Measurements from ENCODE around the gene KIF26B.

KIF26B gene

GRCh38 chr1:245621589-245621988 lies 466.8 kb downstream of the KIF26B start:
- no peaks in the 10 kb centered on the region for H3K36me3 Mint-ChIP-seq
- DNase-seq (ENCODE audit: low spot score in 2 of 2) (no peak), ATAC-seq (no peak)
- peaks cover 2% of the 10 kb centered on the region for H3K9me3 Mint-ChIP-seq
- no peaks in the 10 kb centered on the region for H3K4me1 Mint-ChIP-seq
- H3K27ac Mint-ChIP-seq, result no peak overlapping the region
- no peak overlapping the region for H3K4me3 Mint-ChIP-seq

- ATAC-seq (no peak), DNase-seq (ENCODE audit: low spot score in 2 of 2) (no peak)
- Mint-ChIP-seq H3K27ac (no peak overlapping the region), H3K4me1 (no peaks in the 10 kb centered on the region), H3K9me3 (peaks cover 5% of the 10 kb centered on the region), H3K4me3 (no peak overlapping the region), H3K36me3 (no peaks in the 10 kb centered on the region)
These were observed 467.7 kb downstream of the KIF26B start for GRCh38 chr1:245622332-245623014.

GRCh38 chr1:245641384-245641783 lies 486.6 kb downstream of the KIF26B start:
- H3K4me1 Mint-ChIP-seq, result no peaks in the 10 kb centered on the region
- no peak overlapping the region for H3K4me3 Mint-ChIP-seq
- DNase-seq (ENCODE audit: low spot score in 2 of 2) (no peak), ATAC-seq (no peak)
- no peak overlapping the region for H3K27ac Mint-ChIP-seq
- no peaks in the 10 kb centered on the region for H3K36me3 Mint-ChIP-seq
- H3K9me3 Mint-ChIP-seq, result peaks cover 33% of the 10 kb centered on the region

GRCh38 chr1:245645406-245645805 lies 490.6 kb downstream of the KIF26B start:
- DNase-seq (ENCODE audit: low spot score in 2 of 2) (no peak), ATAC-seq (no peak)
- Mint-ChIP-seq H3K4me3 (no peak overlapping the region), H3K4me1 (no peaks in the 10 kb centered on the region), H3K9me3 (peaks cover 33% of the 10 kb centered on the region), H3K27ac (no peak overlapping the region), H3K36me3 (no peaks in the 10 kb centered on the region)

GRCh38 chr1:245645894-245646293 lies 491.1 kb downstream of the KIF26B start:
- ATAC-seq (no peak), DNase-seq (ENCODE audit: low spot score in 2 of 2) (no peak)
- Mint-ChIP-seq H3K4me1 (no peaks in the 10 kb centered on the region), H3K4me3 (no peak overlapping the region), H3K27ac (no peak overlapping the region), H3K9me3 (peaks cover 33% of the 10 kb centered on the region), H3K36me3 (no peaks in the 10 kb centered on the region)

GRCh38 chr1:245648749-245649522 lies 494.2 kb downstream of the KIF26B start:
- ATAC-seq, result no peak
- H3K4me1 Mint-ChIP-seq, result no peaks in the 10 kb centered on the region
- no peak overlapping the region for H3K4me3 Mint-ChIP-seq
- no peaks in the 10 kb centered on the region for H3K36me3 Mint-ChIP-seq
- no peak for DNase-seq (ENCODE audit: low spot score in 2 of 2)
- no peak overlapping the region for H3K27ac Mint-ChIP-seq
- peaks cover 15% of the 10 kb centered on the region for H3K9me3 Mint-ChIP-seq

GRCh38 chr1:245649666-245650065 lies 494.9 kb downstream of the KIF26B start:
- DNase-seq (ENCODE audit: low spot score in 2 of 2) (no peak), ATAC-seq (no peak)
- no peak overlapping the region for H3K27ac Mint-ChIP-seq
- H3K36me3 Mint-ChIP-seq, result no peaks in the 10 kb centered on the region
- H3K4me1 Mint-ChIP-seq, result no peaks in the 10 kb centered on the region
- H3K9me3 Mint-ChIP-seq, result peaks cover 11% of the 10 kb centered on the region
- H3K4me3 Mint-ChIP-seq, result no peak overlapping the region

GRCh38 chr1:245650441-245650960 lies 495.7 kb downstream of the KIF26B start:
- DNase-seq (ENCODE audit: low spot score in 2 of 2), result no peak
- Mint-ChIP-seq H3K9me3 (peaks cover 13% of the 10 kb centered on the region), H3K4me3 (no peak overlapping the region), H3K27ac (no peak overlapping the region), H3K36me3 (no peaks in the 10 kb centered on the region), H3K4me1 (no peaks in the 10 kb centered on the region)
- ATAC-seq, result no peak

GRCh38 chr1:245651093-245651492 lies 496.3 kb downstream of the KIF26B start:
- DNase-seq (ENCODE audit: low spot score in 2 of 2) (no peak), ATAC-seq (no peak)
- Mint-ChIP-seq H3K4me3 (no peak overlapping the region), H3K9me3 (peaks cover 9% of the 10 kb centered on the region), H3K36me3 (no peaks in the 10 kb centered on the region), H3K27ac (no peak overlapping the region), H3K4me1 (no peaks in the 10 kb centered on the region)

GRCh38 chr1:245652116-245652515 lies 497.3 kb downstream of the KIF26B start:
- Mint-ChIP-seq H3K4me3 (no peak overlapping the region), H3K9me3 (peaks cover 9% of the 10 kb centered on the region), H3K4me1 (no peaks in the 10 kb centered on the region), H3K27ac (no peak overlapping the region), H3K36me3 (no peaks in the 10 kb centered on the region)
- no peak for DNase-seq (ENCODE audit: low spot score in 2 of 2)
- ATAC-seq, result no peak

GRCh38 chr1:245652660-245653427 lies 498.1 kb downstream of the KIF26B start:
- Mint-ChIP-seq H3K4me3 (no peak overlapping the region), H3K9me3 (peaks cover 16% of the 10 kb centered on the region), H3K36me3 (no peaks in the 10 kb centered on the region)

GRCh38 chr1:245654460-245655050 lies 499.8 kb downstream of the KIF26B start:
- no peak for ATAC-seq
- H3K27ac Mint-ChIP-seq, result no peak overlapping the region
- no peak overlapping the region for H3K4me3 Mint-ChIP-seq
- no peak for DNase-seq (ENCODE audit: low spot score in 2 of 2)
- H3K36me3 Mint-ChIP-seq, result no peaks in the 10 kb centered on the region
- H3K9me3 Mint-ChIP-seq, result peaks cover 20% of the 10 kb centered on the region
- no peaks in the 10 kb centered on the region for H3K4me1 Mint-ChIP-seq

More at GRCh38 chr1:245652660-245653427, 498.1 kb downstream of the KIF26B start:
- DNase-seq (ENCODE audit: low spot score in 2 of 2) (no peak), ATAC-seq (no peak)
- Mint-ChIP-seq H3K27ac (no peak overlapping the region), H3K4me1 (no peaks in the 10 kb centered on the region)

- no peaks in the 10 kb centered on the region for H3K36me3 Mint-ChIP-seq
- peaks cover 17% of the 10 kb centered on the region for H3K9me3 Mint-ChIP-seq
- H3K4me1 Mint-ChIP-seq, result no peaks in the 10 kb centered on the region
- no peak for DNase-seq (ENCODE audit: low spot score in 2 of 2)
- no peak overlapping the region for H3K4me3 Mint-ChIP-seq
- ATAC-seq, result no peak
- no peak overlapping the region for H3K27ac Mint-ChIP-seq
These were observed 501.5 kb downstream of the KIF26B start for GRCh38 chr1:245656189-245656717.

GRCh38 chr1:245657371-245657770 lies 502.6 kb downstream of the KIF26B start:
- DNase-seq (ENCODE audit: low spot score in 2 of 2) (no peak), ATAC-seq (no peak)
- Mint-ChIP-seq H3K9me3 (peaks cover 17% of the 10 kb centered on the region), H3K36me3 (no peaks in the 10 kb centered on the region), H3K4me3 (no peak overlapping the region), H3K4me1 (no peaks in the 10 kb centered on the region), H3K27ac (no peak overlapping the region)

- ATAC-seq (no peak), DNase-seq (ENCODE audit: low spot score in 2 of 2) (no peak)
- Mint-ChIP-seq H3K27ac (no peak overlapping the region), H3K4me1 (no peaks in the 10 kb centered on the region), H3K36me3 (no peaks in the 10 kb centered on the region), H3K4me3 (no peak overlapping the region), H3K9me3 (peaks cover 7% of the 10 kb centered on the region)
These were observed 508.6 kb downstream of the KIF26B start for GRCh38 chr1:245663373-245663772.
